GM12878 (cell line): ENCODE data around the gene CCDC187.

Source experiments
- CBX3 ChIP-seq: fragments of 200-600 bp; sonication (generic); IDR thresholded peaks from 2 replicates; pipeline ENCODE4 v1.6.1; 2016; ENCODE audit warnings: low read depth, borderline replicate concordance
- CTCF ChIP-seq, 3 experiments: IDR thresholded peaks in 2 of 3; conservative IDR thresholded peaks in 1 of 3; 2 replicates each; pipeline ENCODE4 v1.5.1; 2011; ENCODE audit warnings: low read depth in 3 of 3, low read length in 3 of 3, mild to moderate bottlenecking in 3 of 3, control low read depth in 2 of 3, moderate library complexity in 2 of 3, inconsistent platforms in 1 of 3, mixed read lengths in 1 of 3; ENCODE audit not compliant: control insufficient read depth in 2 of 3, insufficient read depth in 1 of 3; ENCODE audit errors: extremely low read depth in 1 of 3
- EP300 ChIP-seq, 2 experiments: fragments of 150-350 bp in 1 of 2; IDR thresholded peaks; 2 replicates each; pipeline ENCODE4 v1.6.1; 2011 to 2012; ENCODE audit warnings: low read depth in 2 of 2, low read length in 2 of 2, borderline replicate concordance in 1 of 2, improper control_type of control experiment in 1 of 2, inconsistent platforms in 1 of 2; ENCODE audit not compliant: control insufficient read depth in 1 of 2
- NFIC ChIP-seq: IDR thresholded peaks from 2 replicates; pipeline ENCODE4 v1.6.1; 2012; ENCODE audit warnings: low read depth, mild to moderate bottlenecking, inconsistent platforms, low read length, moderate library complexity
- POLR2A ChIP-seq: IDR thresholded peaks from 2 replicates; pipeline ENCODE4 v1.6.1; 2011; ENCODE audit warnings: low read depth, mild to moderate bottlenecking, low read length
- POLR2AphosphoS5 ChIP-seq: IDR thresholded peaks from 2 replicates; pipeline ENCODE4 v1.6.1; 2011; ENCODE audit warnings: mild to moderate bottlenecking, low read length, inconsistent platforms
- RAD21 ChIP-seq: IDR thresholded peaks from 2 replicates; pipeline ENCODE4 v1.6.1; 2011; ENCODE audit warnings: mild to moderate bottlenecking, low read depth, low read length, moderate library complexity; ENCODE audit not compliant: insufficient read depth
- REST ChIP-seq: IDR thresholded peaks from 2 replicates; pipeline ENCODE4 v1.6.1; 2012; ENCODE audit warnings: mild to moderate bottlenecking, low read depth, low read length
- SRF ChIP-seq, 2 experiments: IDR thresholded peaks; 2 replicates each; pipeline ENCODE4 v1.6.1; 2011; ENCODE audit warnings: low read depth in 2 of 2, low read length in 2 of 2, mild to moderate bottlenecking in 1 of 2, moderate library complexity in 1 of 2
- TF ChIP-seq, protein P1 (sequence below): fragments of 450-650 bp; formaldehyde crosslinking; IDR thresholded peaks from 2 replicates; pipeline ENCODE4 v1.4.0; 2020; ENCODE audit warnings: mild to moderate bottlenecking, moderate library complexity

GRCh38 chr9:136323371-136323789 lies 19.5 kb upstream of the CCDC187 start:
- no peak for TF ChIP-seq POLR2A
- TF ChIP-seq CTCF (IDR thresholded peaks at IDR 0.05 in 2 of 3, conservative IDR thresholded peaks at IDR 0.05 in 1 of 3; ENCODE audit: control insufficient read depth in 2 of 3, extremely low read depth in 1 of 3, insufficient read depth in 1 of 3, low read depth in 3 of 3, low read length in 3 of 3): no peak
- no peak for TF ChIP-seq RAD21
- no peak for TF ChIP-seq EP300 (IDR thresholded peaks at IDR 0.05; ENCODE audit: borderline replicate concordance in 1 of 2, control insufficient read depth in 1 of 2, low read depth in 2 of 2, low read length in 2 of 2)
- no peak for TF ChIP-seq CBX3
- no peak for TF ChIP-seq NFIC
- TF ChIP-seq POLR2AphosphoS5: no peak
- no peak for TF ChIP-seq REST
- TF ChIP-seq, protein P1, sequence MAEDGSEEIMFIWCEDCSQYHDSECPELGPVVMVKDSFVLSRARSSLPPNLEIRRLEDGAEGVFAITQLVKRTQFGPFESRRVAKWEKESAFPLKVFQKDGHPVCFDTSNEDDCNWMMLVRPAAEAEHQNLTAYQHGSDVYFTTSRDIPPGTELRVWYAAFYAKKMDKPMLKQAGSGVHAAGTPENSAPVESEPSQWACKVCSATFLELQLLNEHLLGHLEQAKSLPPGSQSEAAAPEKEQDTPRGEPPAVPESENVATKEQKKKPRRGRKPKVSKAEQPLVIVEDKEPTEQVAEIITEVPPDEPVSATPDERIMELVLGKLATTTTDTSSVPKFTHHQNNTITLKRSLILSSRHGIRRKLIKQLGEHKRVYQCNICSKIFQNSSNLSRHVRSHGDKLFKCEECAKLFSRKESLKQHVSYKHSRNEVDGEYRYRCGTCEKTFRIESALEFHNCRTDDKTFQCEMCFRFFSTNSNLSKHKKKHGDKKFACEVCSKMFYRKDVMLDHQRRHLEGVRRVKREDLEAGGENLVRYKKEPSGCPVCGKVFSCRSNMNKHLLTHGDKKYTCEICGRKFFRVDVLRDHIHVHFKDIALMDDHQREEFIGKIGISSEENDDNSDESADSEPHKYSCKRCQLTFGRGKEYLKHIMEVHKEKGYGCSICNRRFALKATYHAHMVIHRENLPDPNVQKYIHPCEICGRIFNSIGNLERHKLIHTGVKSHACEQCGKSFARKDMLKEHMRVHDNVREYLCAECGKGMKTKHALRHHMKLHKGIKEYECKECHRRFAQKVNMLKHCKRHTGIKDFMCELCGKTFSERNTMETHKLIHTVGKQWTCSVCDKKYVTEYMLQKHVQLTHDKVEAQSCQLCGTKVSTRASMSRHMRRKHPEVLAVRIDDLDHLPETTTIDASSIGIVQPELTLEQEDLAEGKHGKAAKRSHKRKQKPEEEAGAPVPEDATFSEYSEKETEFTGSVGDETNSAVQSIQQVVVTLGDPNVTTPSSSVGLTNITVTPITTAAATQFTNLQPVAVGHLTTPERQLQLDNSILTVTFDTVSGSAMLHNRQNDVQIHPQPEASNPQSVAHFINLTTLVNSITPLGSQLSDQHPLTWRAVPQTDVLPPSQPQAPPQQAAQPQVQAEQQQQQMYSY (CRISPR knock-in tag): no peak
- no peak for TF ChIP-seq SRF (IDR thresholded peaks at IDR 0.05; ENCODE audit: low read depth in 2 of 2, low read length in 2 of 2)
